COLO668 (cell line): ENCODE data around the gene VTN.
"Not testable (repeated sequence)": the region's sequence is repeated elsewhere in the genome, so short reads cannot be mapped to it uniquely, and the experiment has no call there.

Experiments used
- DNase-seq: peaks from one replicate; lab custom pipeline; 2025; ENCODE audit not compliant: unreplicated experiment; lab: John Stamatoyannopoulos, UW

VTN gene

GRCh38 chr17:28344011-28344410, 26.1 kb downstream of the VTN start:
- DNase-seq = no peak

- DNase-seq = no peak
Observed at GRCh38 chr17:28343491-28343932, 26.6 kb downstream of the VTN start.

- DNase-seq = no peak
Observed at GRCh38 chr17:28342313-28342712, 27.8 kb downstream of the VTN start.

GRCh38 chr17:28341516-28341915, 28.6 kb downstream of the VTN start:
- DNase-seq = no peak

- no peak for DNase-seq
Observed at GRCh38 chr17:28340374-28340773, 29.7 kb downstream of the VTN start.

GRCh38 chr17:28339431-28339830, 30.7 kb downstream of the VTN start:
- no peak for DNase-seq

- DNase-seq = not testable (repeated sequence)
Observed at GRCh38 chr17:28338769-28339212, 31.3 kb downstream of the VTN start.

GRCh38 chr17:28338056-28338768, 31.9 kb downstream of the VTN start:
- DNase-seq = no peak

- peak; percentile 26 for DNase-seq
Observed at GRCh38 chr17:28335959-28336871, 33.9 kb downstream of the VTN start.

GRCh38 chr17:28335201-28335958, 34.7 kb downstream of the VTN start, which contains the start of the genes IFT20 and TNFAIP1:
Gene IFT20, minus strand, starts transcription at chr17:28335472. Its CDS starts 3,487 bp downstream, at chr17:28331985.
Gene TNFAIP1, plus strand, starts transcription at chr17:28335761. Its CDS starts 3,761 bp downstream, at chr17:28339522.
- DNase-seq = peak; percentile 95

- peak; percentile 12 for DNase-seq
Observed at GRCh38 chr17:28334666-28335200, 35.4 kb downstream of the VTN start.

GRCh38 chr17:28334171-28334570, 35.9 kb downstream of the VTN start:
- DNase-seq = no peak

GRCh38 chr17:28333083-28333746, 36.9 kb downstream of the VTN start:
- DNase-seq = no peak

GRCh38 chr17:28331891-28332420, 38.2 kb downstream of the VTN start:
- DNase-seq = no peak

- no peak for DNase-seq
Observed at GRCh38 chr17:28330671-28331070, 39.4 kb downstream of the VTN start.

GRCh38 chr17:28328325-28328724, 41.8 kb downstream of the VTN start:
- DNase-seq = no peak

GRCh38 chr17:28327709-28328108, 42.4 kb downstream of the VTN start:
- no peak for DNase-seq

- no peak for DNase-seq
Observed at GRCh38 chr17:28327031-28327607, 43.0 kb downstream of the VTN start.

GRCh38 chr17:28326114-28326513, 44.0 kb downstream of the VTN start:
- DNase-seq = peak; percentile 12

GRCh38 chr17:28325211-28325610, 44.9 kb downstream of the VTN start:
- no peak for DNase-seq
